Loucy (cell line): Measurements from ENCODE around the gene CACNA1I.

ENCODE experiments used
- H2AFZ ChIP-seq: fragments of 200-600 bp; sonication (generic); 2 replicates; pipeline ENCODE4 v1.6.0; 2016; ENCODE audit warnings: antibody characterized with exemption, mild to moderate bottlenecking, low read length, moderate library complexity
- H3F3A ChIP-seq: fragments of 200-600 bp; 2 replicates; pipeline ENCODE4 v1.6.0; 2016; ENCODE audit warnings: antibody characterized with exemption, low read depth, mild to moderate bottlenecking
- H3K27me3 ChIP-seq: fragments of 200-600 bp; sonication (generic); 2 replicates; pipeline ENCODE4 v1.6.1; 2014; ENCODE audit warnings: low read length, mild to moderate bottlenecking; ENCODE audit not compliant: insufficient read depth, poor library complexity, severe bottlenecking
- H3K36me3 ChIP-seq: fragments of 200-600 bp; sonication (generic); 2 replicates; pipeline ENCODE4 v1.6.1; 2016; ENCODE audit warnings: low read length; ENCODE audit not compliant: insufficient read depth
- H3K4me1 ChIP-seq: fragments of 200-600 bp; sonication (generic); 2 replicates; pipeline ENCODE4 v1.5.1; 2014; ENCODE audit warnings: low read length, mild to moderate bottlenecking; ENCODE audit not compliant: insufficient read depth, poor library complexity, severe bottlenecking
- H3K4me2 ChIP-seq: fragments of 200-600 bp; sonication (generic); 2 replicates; pipeline ENCODE4 v1.6.0; 2014; ENCODE audit warnings: antibody characterized with exemption, low read length, low read depth, mild to moderate bottlenecking; ENCODE audit not compliant: poor library complexity, severe bottlenecking
- H3K4me3 ChIP-seq: fragments of 200-600 bp; sonication (generic); 2 replicates; pipeline ENCODE4 v1.5.1; 2014; ENCODE audit warnings: low read length, mild to moderate bottlenecking, mixed read lengths; ENCODE audit not compliant: poor library complexity, severe bottlenecking
- H3K79me2 ChIP-seq: fragments of 200-600 bp; sonication (generic); 2 replicates; pipeline ENCODE4 v1.6.1; 2014; ENCODE audit warnings: low read length; ENCODE audit not compliant: insufficient read depth
- H3K9ac ChIP-seq: fragments of 200-600 bp; sonication (generic); 2 replicates; pipeline ENCODE4 v1.6.0; 2014; ENCODE audit warnings: mild to moderate bottlenecking, low read depth, low read length, moderate library complexity; ENCODE audit not compliant: poor library complexity, severe bottlenecking
- H3K9me2 ChIP-seq: fragments of 200-600 bp; sonication (generic); replicated peaks from 2 replicates; pipeline ENCODE4 v1.6.1; 2016; ENCODE audit warnings: low read depth, low read length, mixed read lengths
- H3K9me3 ChIP-seq: fragments of 200-600 bp; sonication (generic); 2 replicates; pipeline ENCODE4 v1.6.1; 2014; ENCODE audit warnings: mild to moderate bottlenecking, antibody characterized with exemption, low read length, low read depth; ENCODE audit not compliant: insufficient read depth
- H4K20me1 ChIP-seq: fragments of 200-600 bp; sonication (generic); 2 replicates; pipeline ENCODE4 v1.6.0; 2014; ENCODE audit warnings: antibody characterized with exemption, low read length, mild to moderate bottlenecking; ENCODE audit not compliant: insufficient read depth, poor library complexity, severe bottlenecking
- CTCF ChIP-seq: fragments of 200-600 bp; sonication (generic); conservative IDR thresholded peaks from 2 replicates; pipeline ENCODE4 v1.5.1; 2014; ENCODE audit warnings: mild to moderate bottlenecking, antibody characterized with exemption, low read length
- EZH2phosphoT487 ChIP-seq: fragments of 200-600 bp; IDR thresholded peaks from 2 replicates; pipeline ENCODE4 v1.6.1; 2018; ENCODE audit warnings: antibody characterized with exemption, mild to moderate bottlenecking, moderate library complexity, borderline replicate concordance

CACNA1I gene

GRCh38 chr22:39652990-39653786 is 82.6 kb downstream of the CACNA1I start:
- Histone ChIP-seq H3F3A (no peaks in the 10 kb centered on the region), H3K36me3 (no peaks in the 10 kb centered on the region), H3K4me3 (no peak overlapping the region), H3K4me2 (no peak overlapping the region), H3K79me2 (no peaks in the 10 kb centered on the region), H3K9ac (no peak overlapping the region), H3K9me3 (no peaks in the 10 kb centered on the region), H2AFZ (no peak overlapping the region), H3K9me2 (no peaks in the 10 kb centered on the region), H3K27me3 (no peaks in the 10 kb centered on the region), H4K20me1 (no peaks in the 10 kb centered on the region), H3K4me1 (peaks cover 9% of the 10 kb centered on the region)
- TF ChIP-seq EZH2phosphoT487 (no peak), CTCF (no peak)

- Histone ChIP-seq H3K9me3 (no peaks in the 10 kb centered on the region), H3K27me3 (no peaks in the 10 kb centered on the region), H3K79me2 (no peaks in the 10 kb centered on the region), H2AFZ (no peak overlapping the region), H3K36me3 (no peaks in the 10 kb centered on the region), H3K4me1 (peaks cover 9% of the 10 kb centered on the region), H3K4me3 (no peak overlapping the region), H3K9me2 (no peaks in the 10 kb centered on the region), H3K9ac (no peak overlapping the region), H3F3A (no peaks in the 10 kb centered on the region), H4K20me1 (no peaks in the 10 kb centered on the region), H3K4me2 (no peak overlapping the region)
- TF ChIP-seq CTCF = no peak
- TF ChIP-seq EZH2phosphoT487 = no peak
Observed at GRCh38 chr22:39653787-39654077, 83.2 kb downstream of the CACNA1I start.

- no peaks in the 10 kb centered on the region for H3K79me2 ChIP-seq
- H3K4me1 ChIP-seq = peaks cover 9% of the 10 kb centered on the region
- no peaks in the 10 kb centered on the region for H3F3A ChIP-seq
- TF ChIP-seq CTCF (no peak), EZH2phosphoT487 (no peak)
- no peaks in the 10 kb centered on the region for H3K36me3 ChIP-seq
- no peak overlapping the region for H3K4me2 ChIP-seq
- no peak overlapping the region for H3K9ac ChIP-seq
- H3K4me3 ChIP-seq = no peak overlapping the region
- H3K9me3 ChIP-seq = no peaks in the 10 kb centered on the region
- H3K9me2 ChIP-seq = no peaks in the 10 kb centered on the region
- H2AFZ ChIP-seq = no peak overlapping the region
- H3K27me3 ChIP-seq = no peaks in the 10 kb centered on the region
- H4K20me1 ChIP-seq = no peaks in the 10 kb centered on the region
Observed at GRCh38 chr22:39654131-39654926, 83.8 kb downstream of the CACNA1I start.
